CD4-positive, alpha-beta T cell treated with Interleukin-10 for 1 hour (primary cell): Measurements from ENCODE around the gene DCDC1.

Experiments used
- DNase-seq: peaks from one replicate; pipeline ENCODE4 v3.0.0-alpha.2; 2020

The DCDC1 gene

DNA sequence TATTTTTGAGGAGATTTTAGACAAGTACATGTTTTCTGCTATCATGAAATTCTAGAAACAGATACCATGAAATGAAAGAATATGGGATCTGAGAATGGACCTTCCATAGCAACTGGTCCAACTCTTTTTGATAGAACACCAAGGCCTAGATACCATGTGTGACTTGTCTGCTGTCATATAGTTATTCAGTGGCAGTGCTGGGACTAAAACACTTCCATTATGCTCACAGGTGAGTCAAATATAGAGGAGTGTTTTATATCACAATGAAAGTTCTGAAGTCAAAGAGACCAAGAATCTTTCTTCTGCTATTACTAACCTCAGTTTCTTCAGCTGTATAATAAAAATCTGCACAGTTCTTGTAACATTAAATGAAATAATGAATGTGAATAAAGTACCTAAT lies 276.9 kb downstream of the DCDC1 start:
- DNase-seq = no peak

DNA sequence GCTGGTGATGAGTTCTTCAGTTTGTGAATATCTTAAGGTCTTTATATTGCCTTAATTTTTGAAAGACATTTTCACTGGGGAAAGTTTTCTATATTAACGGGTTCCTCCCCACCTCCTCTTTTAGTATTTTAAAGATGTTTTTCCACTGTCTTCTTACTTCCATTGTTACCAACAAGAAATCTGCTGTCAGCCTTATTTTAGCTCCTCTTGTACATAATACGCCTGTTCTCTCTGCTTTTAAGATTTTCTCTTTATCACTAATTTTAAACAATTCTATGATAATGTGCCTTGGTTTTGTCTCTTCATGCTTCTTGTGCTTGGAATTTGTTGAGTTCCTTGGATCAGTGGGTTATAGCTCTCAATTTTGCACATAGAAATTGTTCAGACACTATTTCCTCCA lies 280.4 kb downstream of the DCDC1 start:
- DNase-seq = no peak

DNA sequence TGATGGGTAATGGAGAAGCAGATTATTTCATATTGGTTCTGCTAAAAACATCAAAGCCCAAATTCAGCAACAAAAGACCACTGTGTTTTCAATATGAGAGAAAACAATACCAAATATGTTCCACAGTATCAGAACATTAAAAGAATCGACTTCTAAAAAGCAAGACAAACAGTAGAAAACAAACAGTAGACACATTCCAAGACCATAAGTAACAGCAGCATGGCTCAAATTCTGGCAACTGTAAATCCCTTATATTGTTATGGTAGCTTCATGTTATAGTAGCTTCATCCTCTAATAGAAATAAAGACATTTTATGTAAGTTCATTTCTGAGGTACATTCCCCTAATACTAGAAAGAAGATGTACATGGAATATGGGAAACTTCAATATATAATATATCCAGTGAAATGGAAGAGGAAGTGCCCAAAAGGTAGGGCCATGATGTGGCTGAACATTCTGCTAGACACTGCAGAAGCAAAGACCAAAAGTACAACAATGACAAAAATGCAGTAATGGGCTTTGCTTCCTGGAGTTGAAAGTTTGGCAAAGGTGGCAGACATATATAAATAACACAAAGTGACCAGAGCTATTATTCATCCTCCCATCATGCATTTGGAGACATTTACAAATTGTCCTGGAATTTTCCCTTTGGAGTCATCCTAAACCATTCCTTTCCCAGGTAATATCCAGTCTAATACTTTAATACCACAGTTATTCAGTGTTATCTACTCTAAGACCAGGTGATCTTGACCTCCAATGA lies 299.9 kb downstream of the DCDC1 start:
- no peak for DNase-seq

DNA sequence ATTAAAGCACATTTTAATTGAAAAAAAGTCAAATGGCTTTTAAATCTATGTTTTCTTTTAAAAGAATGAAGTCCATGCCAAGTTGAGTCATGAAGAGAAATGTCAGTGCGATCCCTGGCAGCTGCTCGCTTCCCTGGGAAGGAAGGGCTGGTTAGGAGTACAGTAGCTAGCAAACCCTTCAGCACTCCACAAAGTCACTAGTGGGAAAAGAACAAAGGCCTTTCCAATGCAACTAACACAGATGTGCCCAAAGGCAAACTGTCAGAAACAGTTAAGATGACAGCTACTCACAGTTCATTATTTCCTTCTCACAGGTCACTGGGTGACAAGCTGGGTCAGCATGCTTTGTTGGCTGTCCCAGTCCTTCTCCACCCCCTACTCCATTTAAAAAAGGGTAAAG lies 308.7 kb downstream of the DCDC1 start:
- no peak for DNase-seq

GRCh38 chr11:31059529-31059928 lies 310.0 kb downstream of the DCDC1 start:
- no peak for DNase-seq

DNA sequence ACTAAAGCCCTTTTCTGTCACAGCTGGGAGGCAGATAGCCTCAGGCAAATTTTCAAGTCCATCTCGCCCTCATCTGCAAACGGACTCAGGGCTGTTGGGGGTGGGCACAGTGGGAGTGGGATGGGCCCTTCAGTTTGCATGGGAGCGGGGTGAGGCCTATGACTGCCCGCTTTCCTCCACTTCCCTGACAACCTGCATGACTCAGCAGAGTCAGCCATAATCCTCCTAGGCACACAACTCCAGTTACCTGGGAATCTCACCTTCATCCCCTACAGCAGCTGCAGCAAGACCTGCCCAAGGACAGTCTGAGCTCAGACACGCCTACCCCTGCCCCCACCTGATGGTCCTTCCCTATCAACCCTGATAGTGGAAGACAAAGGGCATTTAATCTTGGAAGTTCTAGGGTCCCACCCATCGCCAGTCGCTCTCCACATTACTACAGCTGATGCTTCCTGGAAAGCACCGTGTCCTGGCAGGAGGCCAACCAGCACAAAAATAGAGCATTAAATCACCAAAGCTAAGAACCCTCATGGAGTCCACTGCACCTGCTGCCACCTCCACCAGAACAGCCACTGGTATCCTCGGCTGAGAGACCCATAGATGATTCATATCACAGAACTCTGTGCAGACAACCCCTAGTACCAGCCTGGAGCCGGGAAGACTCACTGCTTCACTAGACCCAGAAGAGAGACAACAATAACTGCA lies 319.3 kb downstream of the DCDC1 start:
- DNase-seq = no peak

DNA sequence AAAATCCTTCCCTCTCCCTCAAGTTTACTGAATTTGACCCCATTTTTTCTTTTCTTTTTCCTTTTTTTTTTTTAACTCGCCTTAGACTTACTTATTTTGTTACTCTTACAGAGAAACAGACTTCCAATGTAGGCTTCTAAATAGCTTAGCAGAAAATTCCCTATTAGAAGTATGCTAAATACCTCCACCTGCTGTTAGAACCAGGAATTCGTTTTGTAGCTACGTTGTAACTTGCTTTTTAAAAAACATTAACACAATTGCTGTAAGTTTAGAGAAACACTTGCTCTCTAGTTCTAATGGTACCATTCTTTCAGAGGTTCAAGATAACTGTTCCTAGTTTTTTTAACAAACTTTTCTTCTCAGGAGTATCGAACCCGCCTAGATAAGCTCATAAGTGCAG lies 324.2 kb downstream of the DCDC1 start:
- no peak for DNase-seq

- DNase-seq = no peak
These were observed 339.3 kb downstream of the DCDC1 start for GRCh38 chr11:31030138-31030792.

- no peak for DNase-seq
These were observed 343.2 kb downstream of the DCDC1 start for GRCh38 chr11:31026315-31026714.

- DNase-seq = no peak
These were observed 347.5 kb downstream of the DCDC1 start for GRCh38 chr11:31022080-31022479.

DNA sequence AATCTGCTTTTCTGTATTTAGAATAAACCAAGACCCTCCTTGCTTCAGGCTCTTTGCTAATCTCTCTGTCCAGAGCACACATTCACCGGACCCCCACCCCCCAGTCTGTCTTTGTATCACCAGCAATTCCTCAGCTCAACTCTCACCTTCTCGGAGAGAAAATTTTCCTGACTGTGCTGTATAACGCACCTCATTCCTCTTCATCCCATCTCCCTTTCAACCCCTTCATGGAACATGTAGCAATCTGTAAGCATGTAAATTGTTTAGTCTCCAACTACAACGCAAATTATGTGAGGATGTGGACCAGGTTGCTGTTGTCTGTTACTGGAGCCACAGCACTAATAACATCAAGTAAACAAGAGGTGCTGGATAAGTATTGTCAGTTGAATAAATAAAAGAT lies 349.8 kb downstream of the DCDC1 start:
- DNase-seq = no peak

DNA sequence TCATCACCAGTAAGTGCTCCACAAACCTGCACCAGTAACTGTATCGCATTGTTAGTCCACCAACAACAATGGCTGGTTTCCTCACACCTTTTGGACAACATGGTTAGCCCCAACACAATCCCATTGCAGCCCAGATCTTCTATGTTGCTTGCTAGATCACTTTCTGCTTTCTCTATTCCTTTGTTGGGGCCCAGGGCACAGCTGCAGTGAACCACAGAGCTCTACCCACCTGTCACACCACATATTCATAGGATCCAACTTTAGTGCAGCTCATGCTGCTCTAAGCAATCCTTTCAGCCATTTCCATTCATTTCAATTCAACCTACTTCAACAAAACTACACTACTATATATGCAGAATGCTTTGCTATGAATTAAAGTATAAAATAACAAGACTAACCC lies 364.3 kb downstream of the DCDC1 start:
- DNase-seq = no peak

- DNase-seq = no peak
These were observed 368.1 kb downstream of the DCDC1 start for GRCh38 chr11:31001427-31001826.

DNA sequence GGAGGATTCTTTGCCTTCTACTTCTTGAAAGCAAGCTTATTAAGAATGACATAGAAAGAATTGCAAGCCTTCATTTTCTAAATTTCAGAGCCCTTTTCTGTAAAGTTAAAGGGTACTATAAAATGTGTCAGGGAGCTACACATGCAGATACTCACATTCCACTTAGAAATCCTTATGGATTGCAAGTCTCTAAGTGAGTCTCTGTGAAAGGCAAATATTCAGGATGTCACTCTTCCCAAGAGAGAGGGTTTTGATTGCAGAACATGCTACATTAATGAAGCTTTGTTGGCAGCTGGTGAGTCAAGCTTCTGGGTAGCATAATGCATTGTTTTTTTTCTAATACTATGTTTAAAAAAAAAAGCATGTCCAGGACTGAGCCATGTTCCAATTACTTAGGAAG lies 369.2 kb downstream of the DCDC1 start:
- no peak for DNase-seq

GRCh38 chr11:30992513-30992849 lies 377.1 kb downstream of the DCDC1 start:
- DNase-seq = no peak

DNA sequence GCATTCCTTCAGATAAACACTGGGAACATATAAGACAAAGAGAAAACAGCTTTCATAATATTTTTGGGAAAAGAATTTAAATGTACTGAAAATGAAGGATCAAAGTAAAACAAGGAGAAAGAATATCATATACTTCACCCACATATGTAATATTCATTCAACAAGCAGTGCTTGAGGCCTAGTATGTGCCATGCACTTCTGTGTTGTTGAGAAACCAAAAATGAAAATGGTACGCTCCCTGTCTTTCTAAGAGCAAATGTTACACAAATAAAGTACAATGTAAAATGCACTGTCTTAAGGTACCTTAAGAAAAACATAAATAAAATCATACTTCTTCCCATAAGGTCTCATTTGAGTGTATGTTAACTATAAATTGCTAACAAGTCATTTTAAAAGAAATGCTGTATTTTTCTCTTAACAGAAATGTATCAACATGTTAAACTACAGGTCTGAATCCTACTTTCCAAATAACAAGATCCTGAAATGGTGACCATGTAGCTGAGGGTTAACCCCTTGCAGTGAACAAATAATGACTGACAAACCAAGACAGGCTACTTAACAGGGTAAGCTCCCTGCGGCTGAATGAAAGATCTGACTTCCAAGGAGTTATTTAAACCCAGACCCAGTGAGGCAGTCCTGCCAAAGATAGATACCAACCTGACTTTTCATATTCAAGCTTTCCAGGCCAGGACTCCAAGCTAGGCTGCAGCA lies 377.6 kb downstream of the DCDC1 start:
- DNase-seq = no peak

- DNase-seq = no peak
These were observed 378.2 kb downstream of the DCDC1 start for GRCh38 chr11:30991376-30991775.

DNA sequence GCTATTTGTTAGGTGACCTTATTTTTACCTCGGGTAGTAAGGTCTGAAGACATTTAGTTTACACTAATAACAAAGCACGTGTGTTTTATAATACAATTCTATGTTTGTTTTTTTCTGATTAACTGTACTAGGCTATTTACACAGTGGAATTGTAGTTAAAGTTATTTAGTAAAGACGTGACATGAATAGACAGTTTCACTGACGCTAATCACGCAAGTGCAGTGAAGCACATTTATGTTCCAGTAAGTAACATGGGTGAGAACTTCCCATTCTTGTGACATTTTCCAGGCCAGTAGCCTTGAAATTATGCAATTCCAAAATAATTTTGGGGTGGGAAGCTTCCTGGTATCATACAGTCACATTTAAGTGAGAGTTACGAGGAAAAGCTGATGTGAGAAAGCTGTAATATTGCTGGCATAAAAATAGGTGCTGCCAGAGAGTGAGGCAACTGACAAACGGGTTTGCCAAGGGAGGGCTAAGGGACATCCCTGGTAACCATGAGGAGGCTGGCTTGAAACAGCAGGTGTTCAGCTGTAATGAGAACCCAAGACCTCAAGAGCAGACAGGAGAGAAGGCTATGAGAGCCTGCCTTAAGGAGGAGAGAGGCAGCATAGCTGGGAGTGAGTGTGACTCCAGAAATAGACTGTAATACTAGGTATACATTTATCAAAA lies 378.8 kb downstream of the DCDC1 start:
- no peak for DNase-seq

- no peak for DNase-seq
These were observed 381.7 kb downstream of the DCDC1 start for GRCh38 chr11:30987819-30988218.

DNA sequence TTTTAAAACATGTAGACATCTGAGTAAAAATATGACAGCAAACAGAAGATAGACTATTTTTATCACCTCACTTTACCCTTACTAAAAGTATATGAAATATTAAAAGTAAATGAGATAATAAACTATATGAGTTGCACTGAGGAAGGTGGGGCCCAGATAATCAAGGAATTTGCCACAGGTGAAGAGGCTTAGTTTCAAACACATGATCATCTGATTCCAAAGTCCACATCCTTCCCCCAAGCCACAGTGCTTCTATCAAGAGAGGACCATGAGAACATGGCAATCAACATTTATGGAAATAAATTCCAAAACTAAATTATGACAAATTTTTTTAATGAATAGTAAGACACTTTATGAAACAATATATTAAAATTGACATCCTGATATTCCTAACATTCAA lies 384.0 kb downstream of the DCDC1 start:
- DNase-seq = no peak

DNA sequence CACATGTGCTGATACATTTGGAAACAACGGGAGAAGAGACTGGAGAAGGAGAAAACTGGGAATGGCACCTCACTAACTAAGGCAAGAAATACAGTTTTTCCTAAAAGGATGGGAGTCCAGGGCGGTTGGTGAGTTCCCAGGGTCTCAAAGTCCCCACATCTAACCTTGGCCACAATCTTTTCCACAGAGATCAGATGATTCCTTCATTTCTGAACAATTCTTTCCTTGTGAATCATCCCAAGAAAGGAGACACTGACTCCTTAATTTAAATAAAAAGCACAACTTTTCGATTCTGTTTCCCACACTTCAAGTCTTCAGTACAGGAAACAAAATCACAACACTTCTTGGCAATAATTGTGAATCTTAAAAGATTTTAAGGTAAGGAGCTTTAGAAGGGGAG lies 384.7 kb downstream of the DCDC1 start:
- no peak for DNase-seq

DNA sequence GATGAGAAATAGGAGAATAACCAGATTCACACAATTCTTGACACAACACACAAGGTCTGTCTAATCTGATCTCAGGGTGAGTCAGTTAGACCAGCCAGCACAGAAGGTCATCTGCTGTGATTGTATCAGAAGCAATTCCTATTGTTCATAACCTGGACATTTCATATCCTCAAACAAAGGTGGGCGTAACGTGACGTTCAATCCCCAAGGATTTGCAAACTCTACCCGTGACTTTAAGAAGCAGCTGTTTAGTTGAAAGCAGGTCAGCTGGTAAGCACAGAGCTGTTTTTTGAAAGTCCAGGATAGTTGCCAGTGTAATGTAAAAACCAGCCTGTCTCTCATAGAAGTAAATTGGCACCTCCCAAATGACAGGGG lies 385.1 kb downstream of the DCDC1 start:
- no peak for DNase-seq

GRCh38 chr11:30983776-30984441 lies 385.6 kb downstream of the DCDC1 start:
- DNase-seq = no peak
